GM18505 (cell line): ENCODE measurements around the gene CHSY1.

Experiments
- ATAC-seq: cut with Tn5 transposase; IDR thresholded peaks from one replicate; pipeline ENCODE4 v1.9.1; 2021; ENCODE audit not compliant: unreplicated experiment
- POLR2A ChIP-seq: IDR thresholded peaks from 4 replicates; pipeline ENCODE4 v1.6.1; 2011; ENCODE audit warnings: borderline replicate concordance; ENCODE audit not compliant: insufficient read depth, insufficient read length; ENCODE audit errors: extremely low read depth

Gene CHSY1

DNA sequence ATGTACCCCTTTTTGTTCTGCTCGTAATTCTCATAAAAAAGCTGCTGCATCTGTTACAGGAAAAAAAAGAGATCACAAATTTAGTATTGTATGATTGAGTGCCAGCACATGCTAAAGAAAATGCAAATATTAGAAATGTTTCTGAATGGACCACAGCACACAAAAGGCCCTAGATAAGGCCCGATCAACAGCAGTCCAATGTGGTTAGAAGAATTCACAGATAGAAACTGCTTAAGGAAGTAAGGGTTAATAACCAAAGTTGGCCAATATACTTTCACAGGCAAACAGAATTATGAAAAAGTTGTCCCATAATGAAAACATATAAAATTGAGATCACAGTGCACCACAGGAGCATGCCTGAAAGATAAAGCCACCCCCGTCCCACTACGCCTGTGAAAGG, 72.9 kb downstream of the CHSY1 start:
- no peak for ATAC-seq
- no peak for TF ChIP-seq POLR2A

- ATAC-seq = no peak
- no peak for TF ChIP-seq POLR2A
These were observed 73.4 kb downstream of the CHSY1 start for GRCh38 chr15:101178479-101178878.

DNA sequence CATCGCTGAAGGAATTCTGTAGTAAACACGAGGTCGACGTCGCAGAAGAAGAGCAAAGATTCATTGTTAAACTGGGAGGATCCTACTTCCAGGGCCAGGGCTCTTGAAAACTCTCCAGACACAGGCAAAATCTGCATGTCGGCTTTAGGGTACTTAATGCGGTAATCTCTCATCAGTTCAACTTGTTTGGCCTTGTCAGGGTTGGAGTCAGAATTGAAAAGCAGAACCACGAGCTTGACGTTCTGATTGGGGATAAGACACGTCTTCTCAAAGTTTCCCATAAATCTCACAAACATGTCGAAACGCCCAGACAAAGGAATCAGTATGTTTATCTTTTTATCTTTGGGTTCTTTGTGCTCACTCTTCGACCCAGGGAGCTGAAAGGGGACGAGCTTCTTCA, 74.0 kb downstream of the CHSY1 start:
- no peak for TF ChIP-seq POLR2A
- no peak for ATAC-seq

- no peak for ATAC-seq
These were observed 75.2 kb downstream of the CHSY1 start for GRCh38 chr15:101176625-101177024.

DNA sequence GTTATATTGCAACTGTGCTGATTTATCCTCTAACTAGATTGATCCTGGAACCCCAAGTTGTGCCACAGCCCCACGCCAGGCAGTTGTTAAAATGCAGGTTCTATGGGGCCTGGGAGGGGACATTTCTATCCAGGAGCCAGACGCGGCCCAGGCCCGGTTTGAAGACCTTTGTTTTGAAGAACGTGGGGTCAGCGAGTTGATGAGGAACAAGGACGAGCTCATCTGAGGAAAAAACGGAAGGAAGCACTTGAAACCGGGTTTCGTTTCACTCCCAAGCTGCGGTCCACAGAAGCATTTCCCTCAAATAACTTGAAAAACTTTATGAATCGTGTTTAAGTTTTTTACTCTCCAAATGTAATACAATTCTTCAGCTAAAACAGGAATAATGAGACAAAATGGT, 76.4 kb downstream of the CHSY1 start:
- TF ChIP-seq POLR2A = no peak
- ATAC-seq = no peak

More at GRCh38 chr15:101176625-101177024, 75.2 kb downstream of the CHSY1 start:
- TF ChIP-seq POLR2A = no peak

- ATAC-seq = no peak
- no peak for TF ChIP-seq POLR2A
These were observed 77.5 kb downstream of the CHSY1 start for GRCh38 chr15:101174152-101174920.

GRCh38 chr15:101173233-101174119, 78.4 kb downstream of the CHSY1 start:
- ATAC-seq = no peak
- TF ChIP-seq POLR2A = no peak

GRCh38 chr15:101172501-101173071, 79.3 kb downstream of the CHSY1 start:
- no peak for ATAC-seq
- no peak for TF ChIP-seq POLR2A

GRCh38 chr15:101171954-101172353, 79.9 kb downstream of the CHSY1 start:
- no peak for ATAC-seq
- TF ChIP-seq POLR2A = no peak

- no peak for TF ChIP-seq POLR2A
- no peak for ATAC-seq
These were observed 81.1 kb downstream of the CHSY1 start for GRCh38 chr15:101170568-101171350.

- no peak for ATAC-seq
- no peak for TF ChIP-seq POLR2A
These were observed 82.3 kb downstream of the CHSY1 start for GRCh38 chr15:101169495-101170071.

- no peak for ATAC-seq
- TF ChIP-seq POLR2A = no peak
These were observed 82.9 kb downstream of the CHSY1 start for GRCh38 chr15:101168898-101169494.

- no peak for TF ChIP-seq POLR2A
- peak; percentile 13 for ATAC-seq
These were observed 83.4 kb downstream of the CHSY1 start for GRCh38 chr15:101168463-101168824.
